H9 (cell line): ENCODE results near the gene YEATS4. TPM values are rescaled to one million over a fixed set of nuclear protein-coding genes. Genes with fewer than 3 reads are reported as not detected.

ENCODE experiments used
- DNase-seq: peaks from one replicate; pipeline ENCODE4 v3.0.0-alpha.2; 2017
- H2AFZ ChIP-seq: one replicate; pipeline ENCODE4 v1.6.1; 2013; ENCODE audit warnings: mild to moderate bottlenecking, low read length, control low read depth, moderate library complexity
- H2AK5ac ChIP-seq: 2 replicates; pipeline ENCODE4 v1.6.1; 2013; ENCODE audit warnings: low read length, control low read depth, mixed read lengths; ENCODE audit not compliant: insufficient read length
- H2BK120ac ChIP-seq: one replicate; pipeline ENCODE4 v1.6.1; 2013; ENCODE audit warnings: low read depth, mild to moderate bottlenecking, low read length, control low read depth, inconsistent platforms; ENCODE audit not compliant: poor library complexity, severe bottlenecking
- H2BK12ac ChIP-seq: 2 replicates; pipeline ENCODE4 v1.6.1; 2013; ENCODE audit warnings: low read length, control low read depth, mixed read lengths, low read depth; ENCODE audit not compliant: insufficient read length
- H2BK15ac ChIP-seq: 2 replicates; pipeline ENCODE4 v1.6.1; 2013; ENCODE audit warnings: low read depth, low read length, control low read depth
- H2BK20ac ChIP-seq: one replicate; pipeline ENCODE4 v1.6.1; 2013; ENCODE audit warnings: low read depth, mild to moderate bottlenecking, low read length, control low read depth, inconsistent platforms; ENCODE audit not compliant: poor library complexity, severe bottlenecking
- H2BK5ac ChIP-seq: 2 replicates; pipeline ENCODE4 v1.6.1; 2013; ENCODE audit warnings: low read length, control low read depth, mixed read lengths; ENCODE audit not compliant: insufficient read length
- H3K14ac ChIP-seq: 2 replicates; pipeline ENCODE4 v1.6.1; 2013; ENCODE audit warnings: low read length, control low read depth; ENCODE audit not compliant: insufficient read depth
- H3K18ac ChIP-seq: 2 replicates; pipeline ENCODE4 v1.6.1; 2013; ENCODE audit warnings: low read depth, mild to moderate bottlenecking, mixed read lengths, low read length, control low read depth; ENCODE audit not compliant: insufficient read length
- H3K23ac ChIP-seq: 2 replicates; pipeline ENCODE4 v1.6.1; 2013; ENCODE audit warnings: low read length, control low read depth, mixed read lengths, low read depth; ENCODE audit not compliant: insufficient read length
- H3K23me2 ChIP-seq: 2 replicates; pipeline ENCODE4 v1.6.1; 2013; ENCODE audit warnings: low read depth, mild to moderate bottlenecking, mixed read lengths, low read length, control low read depth; ENCODE audit not compliant: insufficient read length, poor library complexity, severe bottlenecking
- H3K27ac ChIP-seq: 2 replicates; pipeline ENCODE4 v1.5.1; 2013; ENCODE audit warnings: low read length, control low read depth, mixed read lengths, low read depth; ENCODE audit not compliant: insufficient read length
- H3K27me3 ChIP-seq: 2 replicates; pipeline ENCODE4 v1.6.1; 2013; ENCODE audit warnings: low read length, control low read depth, inconsistent platforms; ENCODE audit not compliant: insufficient read depth
- H3K4ac ChIP-seq: 2 replicates; pipeline ENCODE4 v1.6.1; 2013; ENCODE audit warnings: low read depth, mild to moderate bottlenecking, control low read depth, inconsistent platforms, low read length, moderate library complexity
- H3K4me1 ChIP-seq: 2 replicates; pipeline ENCODE4 v1.6.1; 2013; ENCODE audit warnings: low read length, control low read depth, inconsistent platforms; ENCODE audit not compliant: insufficient read depth
- H3K4me2 ChIP-seq: 2 replicates; pipeline ENCODE4 v1.6.1; 2013; ENCODE audit warnings: low read length, control low read depth, mixed read lengths; ENCODE audit not compliant: insufficient read length, insufficient read depth
- H3K56ac ChIP-seq: 2 replicates; pipeline ENCODE4 v1.6.1; 2013; ENCODE audit warnings: low read depth, mild to moderate bottlenecking, mixed read lengths, low read length, control low read depth; ENCODE audit not compliant: insufficient read length
- H3K79me1 ChIP-seq: 2 replicates; pipeline ENCODE4 v1.6.1; 2013; ENCODE audit warnings: low read depth, mild to moderate bottlenecking, moderate library complexity, low read length, control low read depth, inconsistent platforms; ENCODE audit not compliant: insufficient read depth, poor library complexity, severe bottlenecking
- H3K79me2 ChIP-seq: 2 replicates; pipeline ENCODE4 v1.6.1; 2013; ENCODE audit warnings: low read length, control low read depth, inconsistent platforms; ENCODE audit not compliant: insufficient read depth
- H3K9ac ChIP-seq: 2 replicates; pipeline ENCODE4 v1.6.1; 2013; ENCODE audit warnings: low read length, control low read depth, mixed read lengths; ENCODE audit not compliant: insufficient read length; ENCODE audit errors: extremely low read depth
- H3K9me3 ChIP-seq: one replicate; pipeline ENCODE4 v1.6.1; 2013; ENCODE audit warnings: low read depth, low read length, inconsistent platforms; ENCODE audit not compliant: control insufficient read depth
- H3T11ph ChIP-seq: one replicate; pipeline ENCODE4 v1.6.1; 2013; ENCODE audit warnings: mild to moderate bottlenecking, low read length, control low read depth, inconsistent platforms
- H4K20me1 ChIP-seq: one replicate; pipeline ENCODE4 v1.6.1; 2013; ENCODE audit not compliant: control insufficient read depth, insufficient read length, insufficient read depth
- H4K5ac ChIP-seq: 2 replicates; pipeline ENCODE4 v1.6.1; 2013; ENCODE audit warnings: low read depth, mild to moderate bottlenecking, mixed read lengths, low read length, control low read depth; ENCODE audit not compliant: insufficient read length
- H4K8ac ChIP-seq: replicated peaks from 2 replicates; pipeline ENCODE4 v1.6.1; 2013; ENCODE audit warnings: low read length, control low read depth, mixed read lengths, low read depth; ENCODE audit not compliant: insufficient read length
- H4K91ac ChIP-seq: 2 replicates; pipeline ENCODE4 v1.6.1; 2013; ENCODE audit warnings: low read depth, mild to moderate bottlenecking, moderate library complexity, mixed read lengths, low read length, control low read depth; ENCODE audit not compliant: insufficient read length
- H3K27ac Mint-ChIP-seq, 3 experiments: 2 replicates in 2 of 3; 3 replicates in 1 of 3; pipeline ENCODE4 v1.8.0; 2020 to 2021; ENCODE audit warnings: mixed read lengths in 3 of 3, mild to moderate bottlenecking in 1 of 3, moderate library complexity in 1 of 3
- H3K27me3 Mint-ChIP-seq: 2 replicates; pipeline ENCODE4 v1.8.0; 2021; ENCODE audit warnings: low read depth, mild to moderate bottlenecking, moderate library complexity, mixed read lengths
- H3K36me3 Mint-ChIP-seq, 3 experiments: 2 replicates in 2 of 3; 3 replicates in 1 of 3; pipeline ENCODE4 v1.8.0; 2020 to 2021; ENCODE audit warnings: low read depth in 3 of 3, mixed read lengths in 3 of 3; ENCODE audit not compliant: insufficient read depth in 1 of 3
- H3K4me1 Mint-ChIP-seq, 2 experiments: 2 replicates each; pipeline ENCODE4 v1.8.0; 2020; ENCODE audit warnings: mixed read lengths in 2 of 2
- H3K4me3 Mint-ChIP-seq, 2 experiments: 2 replicates in 1 of 2; 3 replicates in 1 of 2; pipeline ENCODE4 v1.8.0; 2020 to 2021; ENCODE audit warnings: mild to moderate bottlenecking in 2 of 2, mixed read lengths in 2 of 2, moderate library complexity in 1 of 2
- H3K9me3 Mint-ChIP-seq, 2 experiments: 2 replicates in 1 of 2; 3 replicates in 1 of 2; pipeline ENCODE4 v1.8.0; 2020; ENCODE audit warnings: mild to moderate bottlenecking in 2 of 2, mixed read lengths in 2 of 2, moderate library complexity in 1 of 2
- WGBS: extraction: QIAGEN DNeasy Blood & Tissue Kit; methylation state at CpG from one replicate; pipeline ENCODE4 v1.1.7; 2013; ENCODE audit warnings: missing lambda C conversion rate, low lambda C conversion rate, mixed read lengths; ENCODE audit not compliant: insufficient read length; ENCODE audit errors: extremely low coverage; 5-methylcytosine and 5-hydroxymethylcytosine counted together
- total RNA-seq: library from RNA; stranded (reverse); gene quantifications from 2 replicates; pipeline ENCODE4 v1.2.1, GENCODE V29; 2021
- TF ChIP-seq, protein P1 (sequence below): fragments of 200-600 bp; sonication (generic); conservative IDR thresholded peaks from 3 replicates; pipeline ENCODE4 v1.8.0; 2021; ENCODE audit warnings: antibody characterized with exemption, mild to moderate bottlenecking

YEATS4 gene
- total RNA-seq, 1 experiment from 2014 or later, result 35.6 TPM

DNA sequence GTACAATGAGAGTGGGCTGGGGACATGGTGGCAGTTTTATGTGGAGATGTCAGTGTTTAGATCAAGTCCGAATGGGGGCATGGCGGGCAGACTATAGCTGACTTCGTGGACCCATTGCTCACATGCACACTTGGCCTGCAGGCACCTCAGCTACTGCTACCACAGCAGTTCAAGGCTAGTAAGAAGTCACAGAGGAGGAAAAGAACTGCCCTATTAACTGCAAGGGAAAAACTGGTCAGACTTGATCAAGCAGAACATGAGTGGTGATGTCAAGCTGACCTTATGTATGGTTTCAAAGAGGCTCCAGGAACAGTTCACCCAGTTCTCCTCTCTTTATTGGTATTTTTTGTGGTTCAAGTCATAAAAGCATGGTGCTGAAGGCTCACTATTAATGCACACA is 80.5 kb downstream of the YEATS4 start:
- Histone ChIP-seq H3K27me3 (no peaks in the 10 kb centered on the region), H3K79me2 (no peaks in the 10 kb centered on the region), H2BK15ac (no peak overlapping the region), H4K8ac (no peak overlapping the region), H3K56ac (no peak overlapping the region), H3K9me3 (no peaks in the 10 kb centered on the region), H3K14ac (no peak overlapping the region), H2BK120ac (no peak overlapping the region), H4K5ac (no peak overlapping the region), H4K91ac (no peak overlapping the region), H2BK20ac (no peak overlapping the region), H3K79me1 (no peaks in the 10 kb centered on the region), H2BK12ac (no peak overlapping the region), H3K4me1 (no peaks in the 10 kb centered on the region), H3K23me2 (no peaks in the 10 kb centered on the region), H3K4ac (no peak overlapping the region), H3K27ac (no peak overlapping the region), H2BK5ac (no peak overlapping the region), H3K18ac (no peak overlapping the region), H2AK5ac (no peak overlapping the region), H3K9ac (no peak overlapping the region), H4K20me1 (no peaks in the 10 kb centered on the region), H3K4me2 (no peak overlapping the region), H3T11ph (no peak overlapping the region), H3K23ac (no peak overlapping the region), H2AFZ (no peak overlapping the region)
- Mint-ChIP-seq H3K4me1 (no peaks in the 10 kb centered on the region), H3K9me3 (no peaks in the 10 kb centered on the region; a peak in 2 of 5 replicates), H3K27ac (no peak overlapping the region), H3K4me3 (no peak overlapping the region), H3K27me3 (no peaks in the 10 kb centered on the region), H3K36me3 (peaks cover 0 to 2% (median 0%) of the 10 kb centered on the region in 3 experiments; a peak in 3 of 7 replicates)
- WGBS, result no CpG with 5 or more reads among the region's 3 CpGs
- TF ChIP-seq, protein P1, sequence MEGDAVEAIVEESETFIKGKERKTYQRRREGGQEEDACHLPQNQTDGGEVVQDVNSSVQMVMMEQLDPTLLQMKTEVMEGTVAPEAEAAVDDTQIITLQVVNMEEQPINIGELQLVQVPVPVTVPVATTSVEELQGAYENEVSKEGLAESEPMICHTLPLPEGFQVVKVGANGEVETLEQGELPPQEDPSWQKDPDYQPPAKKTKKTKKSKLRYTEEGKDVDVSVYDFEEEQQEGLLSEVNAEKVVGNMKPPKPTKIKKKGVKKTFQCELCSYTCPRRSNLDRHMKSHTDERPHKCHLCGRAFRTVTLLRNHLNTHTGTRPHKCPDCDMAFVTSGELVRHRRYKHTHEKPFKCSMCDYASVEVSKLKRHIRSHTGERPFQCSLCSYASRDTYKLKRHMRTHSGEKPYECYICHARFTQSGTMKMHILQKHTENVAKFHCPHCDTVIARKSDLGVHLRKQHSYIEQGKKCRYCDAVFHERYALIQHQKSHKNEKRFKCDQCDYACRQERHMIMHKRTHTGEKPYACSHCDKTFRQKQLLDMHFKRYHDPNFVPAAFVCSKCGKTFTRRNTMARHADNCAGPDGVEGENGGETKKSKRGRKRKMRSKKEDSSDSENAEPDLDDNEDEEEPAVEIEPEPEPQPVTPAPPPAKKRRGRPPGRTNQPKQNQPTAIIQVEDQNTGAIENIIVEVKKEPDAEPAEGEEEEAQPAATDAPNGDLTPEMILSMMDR, result no peak
- DNase-seq, result no peak

Other genes starting within 250 kb of the YEATS4 start
- gene CPSF6, start 120.2 kb upstream of the YEATS4 start, total RNA-seq, result 183 TPM in 2 replicates
- not detected in 2 replicates for gene LYZ, start 11.4 kb upstream of the YEATS4 start, total RNA-seq
- gene FRS2, start 110.6 kb downstream of the YEATS4 start, total RNA-seq, result 30.6 and 33.7 TPM in 2 replicates
- gene CCT2, start 225.7 kb downstream of the YEATS4 start, total RNA-seq, result 391 and 405 TPM in 2 replicates